SK-N-SH (cell line): ENCODE measurements around the gene METTL13.

Experiments
- TEAD4 ChIP-seq: IDR thresholded peaks from 2 replicates; pipeline ENCODE4 v1.4.0; 2012; ENCODE audit warnings: mild to moderate bottlenecking, borderline replicate concordance; ENCODE audit not compliant: insufficient read depth
- TF ChIP-seq, protein P1 (sequence below): IDR thresholded peaks from 2 replicates; pipeline ENCODE4 v1.4.0; 2012; ENCODE audit warnings: low read depth

DNA sequence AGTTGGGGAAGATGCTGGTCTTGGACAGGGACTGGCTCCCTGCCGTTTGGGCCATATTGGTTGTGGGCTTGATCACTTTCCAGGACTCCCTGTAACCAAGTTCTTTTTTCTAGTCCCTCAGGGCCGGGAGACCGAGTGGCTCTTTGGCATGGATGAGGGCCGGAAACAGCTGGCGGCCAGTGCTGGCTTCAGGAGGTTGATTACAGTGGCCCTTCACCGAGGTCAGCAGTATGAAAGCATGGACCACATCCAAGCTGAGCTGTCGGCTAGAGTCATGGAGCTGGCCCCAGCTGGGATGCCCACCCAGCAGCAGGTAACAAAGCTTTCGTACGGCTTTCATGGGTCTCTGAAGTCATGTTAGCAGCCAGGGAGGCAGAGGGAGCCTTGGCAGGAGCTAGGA is 4.3 kb downstream of the METTL13 start:
- TF ChIP-seq, protein P1, sequence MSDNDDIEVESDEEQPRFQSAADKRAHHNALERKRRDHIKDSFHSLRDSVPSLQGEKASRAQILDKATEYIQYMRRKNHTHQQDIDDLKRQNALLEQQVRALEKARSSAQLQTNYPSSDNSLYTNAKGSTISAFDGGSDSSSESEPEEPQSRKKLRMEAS: no peak
- no peak for TF ChIP-seq TEAD4
